Body of pancreas (tissue), 4 donors: ENCODE measurements around the gene SLC29A4. TPM values are rescaled to one million over a fixed set of nuclear protein-coding genes. Genes with fewer than 3 reads are reported as not detected.

Experiments
- ATAC-seq: fragments of 150-250 bp; one replicate; pipeline ENCODE4 v1.9.1; 2016
- DNase-seq, 4 donors: peaks; one replicate each; pipeline ENCODE4 v3.0.0-alpha.2; 2019
- H3K27ac ChIP-seq, 4 donors: fragments of 200-600 bp; sonication (generic); 1 replicate in 3 of 4; 2 replicates in 1 of 4; pipeline versions ENCODE4 v1.5.1 to v1.6.1; 2016 to 2019; ENCODE audit warnings: mild to moderate bottlenecking in 1 of 4, mixed read lengths in 1 of 4, moderate library complexity in 1 of 4
- H3K27me3 ChIP-seq, 2 donors: fragments of 200-600 bp; sonication (generic); one replicate each; pipeline ENCODE4 v1.6.0; 2016; ENCODE audit warnings: mild to moderate bottlenecking in 1 of 2
- H3K36me3 ChIP-seq, 2 donors: fragments of 200-600 bp; sonication (generic); replicated peaks in 1 of 2; 2 replicates each; pipeline ENCODE4 v1.5.1; 2016; ENCODE audit warnings: low read depth in 2 of 2; ENCODE audit not compliant: insufficient read depth in 1 of 2
- H3K4me1 ChIP-seq: fragments of 200-600 bp; sonication (generic); one replicate; pipeline ENCODE4 v1.6.0; 2016
- H3K4me3 ChIP-seq, 2 donors: fragments of 200-600 bp; sonication (generic); 1 replicate in 1 of 2; 2 replicates in 1 of 2; pipeline ENCODE4 v1.5.1; 2016 to 2019
- H3K9me3 ChIP-seq, 3 donors: fragments of 200-600 bp; sonication (generic); 1 replicate in 2 of 3; 2 replicates in 1 of 3; pipeline ENCODE4 v1.5.1; 2016
- POLR2A ChIP-seq, 3 donors: fragments of 450-650 bp; IDR thresholded peaks; one replicate each; pipeline ENCODE4 v1.6.1; 2016; ENCODE audit warnings: antibody characterized with exemption in 3 of 3, mild to moderate bottlenecking in 2 of 3
- WGBS, 2 donors: methylation state at CpG; one replicate each; pipeline ENCODE4 v1.1.5; 2017; 5-methylcytosine and 5-hydroxymethylcytosine counted together
- intact Hi-C: fragments of 100-400 bp; cut with DNase I; formaldehyde crosslinking; loops from one replicate; pipeline ENCODE4 v1.15.1; 2023
- total RNA-seq, 2 donors: library from RNA; depleted of rRNA; stranded (reverse); fragments of >200 nt; gene quantifications; one replicate each; pipeline ENCODE4 v1.1.0, GENCODE V29; 2016
- TF ChIP-seq, protein P1 (sequence below), 7 experiments: fragments of 450-650 bp in 4 of 7; fragments of 200-600 bp in 3 of 7; sonication (generic) in 3 of 7; IDR thresholded peaks; one replicate each; pipeline ENCODE4 v1.5.1; 2016 to 2019; ENCODE audit warnings: antibody characterized with exemption in 7 of 7

Gene SLC29A4
- total RNA-seq, 2 donors from 2014 or later, result 13.2 to 24.4 TPM

DNA sequence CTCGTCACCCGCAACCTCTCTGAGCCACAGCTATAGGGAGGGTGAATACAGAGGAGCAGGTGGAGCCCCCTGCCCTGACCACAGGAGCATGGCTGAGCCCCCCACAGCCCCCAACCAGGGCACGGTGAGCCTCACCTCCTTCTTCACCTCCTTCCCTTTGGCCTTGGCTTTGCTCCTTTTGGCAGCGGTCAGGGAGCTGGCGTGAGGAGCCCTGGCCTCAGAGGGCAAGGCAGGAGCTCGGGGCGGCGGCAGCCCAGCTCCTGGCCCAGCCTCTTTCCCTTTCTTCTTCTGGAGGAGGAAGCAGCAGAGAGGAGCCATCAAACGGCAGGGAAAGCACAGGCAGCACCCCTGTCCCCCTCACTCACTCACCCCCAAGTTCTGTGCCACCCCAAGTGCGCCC lies 42.2 kb downstream of the SLC29A4 start:
- ATAC-seq, result no peak
- TF ChIP-seq, protein P1, sequence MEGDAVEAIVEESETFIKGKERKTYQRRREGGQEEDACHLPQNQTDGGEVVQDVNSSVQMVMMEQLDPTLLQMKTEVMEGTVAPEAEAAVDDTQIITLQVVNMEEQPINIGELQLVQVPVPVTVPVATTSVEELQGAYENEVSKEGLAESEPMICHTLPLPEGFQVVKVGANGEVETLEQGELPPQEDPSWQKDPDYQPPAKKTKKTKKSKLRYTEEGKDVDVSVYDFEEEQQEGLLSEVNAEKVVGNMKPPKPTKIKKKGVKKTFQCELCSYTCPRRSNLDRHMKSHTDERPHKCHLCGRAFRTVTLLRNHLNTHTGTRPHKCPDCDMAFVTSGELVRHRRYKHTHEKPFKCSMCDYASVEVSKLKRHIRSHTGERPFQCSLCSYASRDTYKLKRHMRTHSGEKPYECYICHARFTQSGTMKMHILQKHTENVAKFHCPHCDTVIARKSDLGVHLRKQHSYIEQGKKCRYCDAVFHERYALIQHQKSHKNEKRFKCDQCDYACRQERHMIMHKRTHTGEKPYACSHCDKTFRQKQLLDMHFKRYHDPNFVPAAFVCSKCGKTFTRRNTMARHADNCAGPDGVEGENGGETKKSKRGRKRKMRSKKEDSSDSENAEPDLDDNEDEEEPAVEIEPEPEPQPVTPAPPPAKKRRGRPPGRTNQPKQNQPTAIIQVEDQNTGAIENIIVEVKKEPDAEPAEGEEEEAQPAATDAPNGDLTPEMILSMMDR (IDR thresholded peaks at IDR 0.05), result no peak
- TF ChIP-seq POLR2A (IDR thresholded peaks at IDR 0.05), result no peak
- peaks cover 11 to 19% of the 10 kb centered on the region in 2 donors for H3K36me3 ChIP-seq

DNA sequence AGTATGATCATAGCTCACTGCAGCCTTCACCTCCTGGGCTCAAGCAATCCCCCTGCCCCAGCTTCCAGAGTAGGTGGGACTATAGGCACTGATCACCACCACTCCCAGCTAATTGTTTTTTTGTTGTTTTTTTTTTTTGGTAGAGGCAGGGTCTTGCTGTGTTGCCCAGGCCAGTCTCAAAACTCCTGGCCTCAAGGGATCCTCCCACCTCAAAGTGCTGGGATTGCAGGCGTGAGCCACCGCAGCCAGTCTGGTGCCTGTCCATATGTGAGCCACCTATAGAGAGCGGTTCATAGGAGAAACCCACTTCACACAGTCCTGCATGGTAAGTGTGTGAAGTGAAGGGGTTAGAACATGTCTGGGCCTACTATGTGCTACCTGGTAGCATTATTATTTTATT lies 47.5 kb downstream of the SLC29A4 start:
- Histone ChIP-seq H3K27ac (no peak overlapping the region), H3K4me3 (no peak overlapping the region), H3K27me3 (no peaks in the 10 kb centered on the region), H3K36me3 (peaks cover 0 to 6% of the 10 kb centered on the region in 2 donors), H3K4me1 (no peaks in the 10 kb centered on the region), H3K9me3 (no peaks in the 10 kb centered on the region)
- DNase-seq (no peak), ATAC-seq (no peak)
- intact Hi-C loops, result no loop called here
- TF ChIP-seq, protein P1 (IDR thresholded peaks at IDR 0.05), result no peak
- TF ChIP-seq POLR2A (IDR thresholded peaks at IDR 0.05), result no peak
- WGBS, 2 donors, result 90 to 100% methylated on average over 2 to 3 of the region's 3 CpGs

More for the DNA sequence above, 42.2 kb downstream of the SLC29A4 start:
- no peaks in the 10 kb centered on the region for H3K4me1 ChIP-seq
- DNase-seq, result no peak
- 89 to 99% methylated on average over 7 to 10 of the region's 10 CpGs for WGBS, 2 donors
- H3K9me3 ChIP-seq, result no peaks in the 10 kb centered on the region
- no peaks in the 10 kb centered on the region for H3K27me3 ChIP-seq
- no peak overlapping the region for H3K4me3 ChIP-seq
- intact Hi-C loops, result no loop called here
- H3K27ac ChIP-seq, result no peak overlapping the region

DNA sequence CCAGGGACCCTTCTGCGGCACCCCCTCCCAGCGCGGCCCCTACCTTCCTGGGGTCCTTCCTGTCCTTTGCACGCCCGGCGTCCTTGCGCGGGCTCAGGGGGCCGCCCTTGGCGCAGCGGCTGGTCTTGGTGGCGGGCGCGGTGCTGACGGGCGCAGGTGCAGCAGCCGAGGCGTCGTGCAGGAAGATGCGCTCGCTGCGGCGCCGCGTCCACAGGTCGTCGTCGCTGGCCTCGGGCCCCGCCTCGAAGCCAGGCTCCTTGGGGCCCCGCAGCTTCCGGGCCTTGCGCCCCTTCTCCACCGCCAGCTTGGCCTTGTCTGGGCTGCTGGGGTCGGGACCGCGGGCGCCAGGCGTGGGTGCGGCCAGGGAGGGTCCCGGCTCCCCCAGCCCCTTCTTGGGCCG lies 49.8 kb downstream of the SLC29A4 start:
- TF ChIP-seq, protein P1 (IDR thresholded peaks at IDR 0.05), result no peak
- H3K4me3 ChIP-seq, result no peak overlapping the region
- ATAC-seq (no peak), DNase-seq (no peak)
- intact Hi-C loops, result no loop called here
- peaks cover 6 to 10% of the 10 kb centered on the region in 2 donors for H3K36me3 ChIP-seq
- H3K27me3 ChIP-seq, result no peaks in the 10 kb centered on the region
- peaks cover 0 to 6% (median 0%) of the 10 kb centered on the region in 3 donors for H3K9me3 ChIP-seq
- 92 to 94% methylated on average over 7 to 12 of the region's 43 CpGs for WGBS, 2 donors
- no peaks in the 10 kb centered on the region for H3K4me1 ChIP-seq
- H3K27ac ChIP-seq, result no peak overlapping the region

DNA sequence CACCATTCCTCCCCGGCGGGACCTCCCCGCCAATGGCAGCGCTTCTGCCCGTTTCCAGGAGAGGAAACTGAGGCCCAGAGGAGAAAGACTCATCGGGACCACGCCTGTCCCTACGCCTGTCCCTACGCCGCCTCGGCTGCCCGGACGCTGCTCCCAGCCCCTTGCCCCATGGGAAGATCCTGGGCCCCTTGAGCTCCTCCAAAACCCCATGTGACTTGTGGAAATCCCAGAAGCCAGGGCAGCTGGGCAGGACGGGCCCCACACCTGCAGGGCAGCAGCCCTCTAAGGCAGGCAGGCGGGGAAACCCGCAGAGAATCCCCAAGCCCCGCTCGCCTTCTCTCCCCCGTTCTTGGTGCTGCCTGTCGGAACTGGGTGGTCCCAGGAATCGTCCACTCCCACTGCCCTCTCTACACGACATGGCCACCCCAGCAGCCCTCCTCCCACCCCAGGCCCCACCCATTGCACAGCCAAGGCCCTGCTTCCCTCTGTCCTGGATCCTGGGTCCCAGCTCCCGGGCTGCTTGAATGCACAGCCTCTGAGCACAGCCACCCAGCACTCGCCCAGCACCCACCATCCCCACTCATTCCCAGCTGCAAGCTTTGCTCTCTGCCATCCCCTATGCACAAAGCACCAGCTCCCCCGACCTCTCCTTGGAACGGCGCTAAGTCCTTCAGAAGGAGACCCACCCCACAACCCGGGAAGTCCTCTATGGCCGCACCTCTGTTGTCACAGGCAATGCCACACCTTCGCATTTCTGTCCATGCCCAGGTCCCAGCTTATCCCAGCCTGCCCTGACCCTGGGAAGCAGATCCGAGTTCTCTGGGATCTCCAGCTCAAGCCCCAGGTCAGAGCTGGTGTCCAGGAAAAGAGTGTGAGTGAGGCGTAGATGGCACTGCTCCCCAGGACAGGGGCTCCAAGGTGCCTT lies 50.6 kb downstream of the SLC29A4 start:
- intact Hi-C loops, result no loop called here
- no peak overlapping the region for H3K27ac ChIP-seq
- H3K4me1 ChIP-seq, result no peaks in the 10 kb centered on the region
- H3K9me3 ChIP-seq, result peaks cover 0 to 6% (median 0%) of the 10 kb centered on the region in 3 donors
- 90 to 91% methylated on average over 29 to 30 of the region's 32 CpGs for WGBS, 2 donors
- no peak for DNase-seq
- no peak for TF ChIP-seq POLR2A (IDR thresholded peaks at IDR 0.05)
- TF ChIP-seq, protein P1 (IDR thresholded peaks at IDR 0.05), result no peak
- no peak overlapping the region for H3K4me3 ChIP-seq
- ATAC-seq, result no peak
- H3K36me3 ChIP-seq, result peaks cover 6 to 10% of the 10 kb centered on the region in 2 donors
- no peaks in the 10 kb centered on the region for H3K27me3 ChIP-seq
